T-helper 2 cell treated with Interferon-gamma antibody and Interleukin-4, amounts not matched to agents 5 μg/mL and 100 μg/mL, for 36 hours (primary cell): ENCODE measurements around the gene TBCCD1.
"Not testable (repeated sequence)": the region's sequence is repeated elsewhere in the genome, so short reads cannot be mapped to it uniquely, and the experiment has no call there.

Source experiments
- DNase-seq: peaks from one replicate; pipeline ENCODE4 v3.0.0; 2021; ENCODE audit warnings: low spot score
- H3K27ac Mint-ChIP-seq: one replicate; pipeline ENCODE4 v1.8.0; 2021; ENCODE audit warnings: mild to moderate bottlenecking, mixed read lengths
- H3K27me3 Mint-ChIP-seq: one replicate; pipeline ENCODE4 v1.8.0; 2021; ENCODE audit warnings: low read depth, mixed read lengths
- H3K36me3 Mint-ChIP-seq: one replicate; pipeline ENCODE4 v1.8.0; 2021; ENCODE audit warnings: low read depth, mixed read lengths
- H3K4me1 Mint-ChIP-seq: one replicate; pipeline ENCODE4 v1.8.0; 2021; ENCODE audit warnings: low read depth, mixed read lengths
- H3K4me3 Mint-ChIP-seq: one replicate; pipeline ENCODE4 v1.8.0; 2022; ENCODE audit warnings: mild to moderate bottlenecking, moderate library complexity, mixed read lengths
- H3K9me3 Mint-ChIP-seq: one replicate; pipeline ENCODE4 v1.8.0; 2021; ENCODE audit warnings: mixed read lengths

The TBCCD1 gene

GRCh38 chr3:186512570-186513302 lies 54.4 kb downstream of the TBCCD1 start:
- no peak overlapping the region for H3K4me3 Mint-ChIP-seq
- peaks cover 2% of the 10 kb centered on the region for H3K27me3 Mint-ChIP-seq
- peaks cover 4% of the 10 kb centered on the region for H3K9me3 Mint-ChIP-seq
- no peak for DNase-seq
- H3K27ac Mint-ChIP-seq, result peak overlapping the region; percentile 29
- H3K4me1 Mint-ChIP-seq, result peaks cover 18% of the 10 kb centered on the region
- no peaks in the 10 kb centered on the region for H3K36me3 Mint-ChIP-seq

- Mint-ChIP-seq H3K36me3 (no peaks in the 10 kb centered on the region), H3K9me3 (peaks cover 2% of the 10 kb centered on the region), H3K4me1 (peaks cover 18% of the 10 kb centered on the region), H3K4me3 (no peak overlapping the region), H3K27me3 (peaks cover 2% of the 10 kb centered on the region), H3K27ac (no peak overlapping the region)
- no peak for DNase-seq
Observed at GRCh38 chr3:186511702-186512101, 55.4 kb downstream of the TBCCD1 start.

- Mint-ChIP-seq H3K27ac (no peak overlapping the region), H3K4me3 (no peak overlapping the region), H3K9me3 (no peaks in the 10 kb centered on the region), H3K27me3 (peaks cover 2% of the 10 kb centered on the region), H3K36me3 (no peaks in the 10 kb centered on the region), H3K4me1 (peaks cover 18% of the 10 kb centered on the region)
- DNase-seq, result peak; percentile 5
Observed at GRCh38 chr3:186511245-186511644, 55.9 kb downstream of the TBCCD1 start.

GRCh38 chr3:186510374-186511079 lies 56.6 kb downstream of the TBCCD1 start:
- Mint-ChIP-seq H3K36me3 (no peaks in the 10 kb centered on the region), H3K4me1 (peaks cover 12% of the 10 kb centered on the region), H3K27ac (no peak overlapping the region), H3K4me3 (no peak overlapping the region), H3K9me3 (no peaks in the 10 kb centered on the region), H3K27me3 (peaks cover 2% of the 10 kb centered on the region)
- DNase-seq, result no peak

GRCh38 chr3:186509423-186509822 lies 57.7 kb downstream of the TBCCD1 start:
- H3K27me3 Mint-ChIP-seq, result peaks cover 2% of the 10 kb centered on the region
- no peak overlapping the region for H3K4me3 Mint-ChIP-seq
- no peak for DNase-seq
- H3K27ac Mint-ChIP-seq, result no peak overlapping the region
- no peaks in the 10 kb centered on the region for H3K9me3 Mint-ChIP-seq
- peaks cover 1% of the 10 kb centered on the region for H3K4me1 Mint-ChIP-seq
- no peaks in the 10 kb centered on the region for H3K36me3 Mint-ChIP-seq

GRCh38 chr3:186506857-186507256 lies 60.3 kb downstream of the TBCCD1 start:
- Mint-ChIP-seq H3K4me3 (no peak overlapping the region), H3K27ac (no peak overlapping the region), H3K27me3 (no peaks in the 10 kb centered on the region), H3K4me1 (peaks cover 7% of the 10 kb centered on the region), H3K36me3 (no peaks in the 10 kb centered on the region), H3K9me3 (no peaks in the 10 kb centered on the region)
- peak; percentile 10 for DNase-seq

- no peak for DNase-seq
- Mint-ChIP-seq H3K9me3 (no peaks in the 10 kb centered on the region), H3K36me3 (no peaks in the 10 kb centered on the region), H3K27ac (no peak overlapping the region), H3K27me3 (no peaks in the 10 kb centered on the region), H3K4me3 (no peak overlapping the region), H3K4me1 (peaks cover 7% of the 10 kb centered on the region)
Observed at GRCh38 chr3:186506191-186506739, 60.9 kb downstream of the TBCCD1 start.

- H3K27me3 Mint-ChIP-seq, result peaks cover 3% of the 10 kb centered on the region
- no peak for DNase-seq
- no peaks in the 10 kb centered on the region for H3K36me3 Mint-ChIP-seq
- peak overlapping the region; percentile 58 for H3K4me3 Mint-ChIP-seq
- peaks cover 7% of the 10 kb centered on the region for H3K4me1 Mint-ChIP-seq
- no peaks in the 10 kb centered on the region for H3K9me3 Mint-ChIP-seq
- H3K27ac Mint-ChIP-seq, result no peak overlapping the region
Observed at GRCh38 chr3:186502966-186503712, 64.0 kb downstream of the TBCCD1 start.

GRCh38 chr3:186502138-186502948 lies 64.8 kb downstream of the TBCCD1 start:
- Mint-ChIP-seq H3K4me1 (peaks cover 7% of the 10 kb centered on the region), H3K27me3 (peaks cover 3% of the 10 kb centered on the region), H3K9me3 (no peaks in the 10 kb centered on the region), H3K27ac (no peak overlapping the region), H3K4me3 (peak overlapping the region; percentile 58), H3K36me3 (no peaks in the 10 kb centered on the region)
- no peak for DNase-seq

- not testable (repeated sequence) for H3K27me3 Mint-ChIP-seq, H3K36me3 Mint-ChIP-seq, H3K4me1 Mint-ChIP-seq, H3K27ac Mint-ChIP-seq, H3K4me3 Mint-ChIP-seq, H3K9me3 Mint-ChIP-seq, DNase-seq
Observed at GRCh38 chr3:186499949-186500348, 67.2 kb downstream of the TBCCD1 start.

- not testable (repeated sequence) for H3K36me3 Mint-ChIP-seq, H3K9me3 Mint-ChIP-seq, H3K4me1 Mint-ChIP-seq, H3K27ac Mint-ChIP-seq, H3K4me3 Mint-ChIP-seq, DNase-seq, H3K27me3 Mint-ChIP-seq
Observed at GRCh38 chr3:186498022-186498421, 69.1 kb downstream of the TBCCD1 start.

GRCh38 chr3:186497608-186498007 lies 69.5 kb downstream of the TBCCD1 start:
- peaks cover 3% of the 10 kb centered on the region for H3K27me3 Mint-ChIP-seq
- no peak overlapping the region for H3K27ac Mint-ChIP-seq

GRCh38 chr3:186496635-186497034 lies 70.5 kb downstream of the TBCCD1 start:
- H3K27me3 Mint-ChIP-seq, result peaks cover 3% of the 10 kb centered on the region
- H3K4me1 Mint-ChIP-seq, result no peaks in the 10 kb centered on the region
- no peak for DNase-seq
- no peaks in the 10 kb centered on the region for H3K9me3 Mint-ChIP-seq
- H3K4me3 Mint-ChIP-seq, result no peak overlapping the region
- H3K36me3 Mint-ChIP-seq, result no peaks in the 10 kb centered on the region
- no peak overlapping the region for H3K27ac Mint-ChIP-seq

More at GRCh38 chr3:186497608-186498007, 69.5 kb downstream of the TBCCD1 start:
- H3K4me1 Mint-ChIP-seq, result peaks cover under 1% of the 10 kb centered on the region
- H3K36me3 Mint-ChIP-seq, result no peaks in the 10 kb centered on the region
- no peaks in the 10 kb centered on the region for H3K9me3 Mint-ChIP-seq
- DNase-seq, result no peak
- no peak overlapping the region for H3K4me3 Mint-ChIP-seq
